Ovary (tissue), 3 donors: ENCODE results near the gene SLC11A1.

Experiments used
- EP300 ChIP-seq: sonication (generic); formaldehyde crosslinking; IDR thresholded peaks from one replicate; pipeline ENCODE4 v1.6.1; 2017; ENCODE audit warnings: antibody characterized with exemption
- POLR2A ChIP-seq: fragments of 450-650 bp; IDR thresholded peaks from one replicate; pipeline ENCODE4 v1.6.1; 2017; ENCODE audit warnings: antibody characterized with exemption, mild to moderate bottlenecking, moderate library complexity
- TF ChIP-seq, protein P1 (sequence below), 3 donors: fragments of 450-650 bp in 2 of 3; fragments of 200-600 bp in 1 of 3; IDR thresholded peaks; one replicate each; pipeline versions ENCODE4 v1.5.1 to v1.8.0; 2016 to 2022; ENCODE audit warnings: antibody characterized with exemption in 3 of 3, mild to moderate bottlenecking in 1 of 3
- donor health status: DM: no; HTN: no; CAD: no.

GRCh38 chr2:218398437-218399390, 16.6 kb downstream of the SLC11A1 start:
- TF ChIP-seq, protein P1, sequence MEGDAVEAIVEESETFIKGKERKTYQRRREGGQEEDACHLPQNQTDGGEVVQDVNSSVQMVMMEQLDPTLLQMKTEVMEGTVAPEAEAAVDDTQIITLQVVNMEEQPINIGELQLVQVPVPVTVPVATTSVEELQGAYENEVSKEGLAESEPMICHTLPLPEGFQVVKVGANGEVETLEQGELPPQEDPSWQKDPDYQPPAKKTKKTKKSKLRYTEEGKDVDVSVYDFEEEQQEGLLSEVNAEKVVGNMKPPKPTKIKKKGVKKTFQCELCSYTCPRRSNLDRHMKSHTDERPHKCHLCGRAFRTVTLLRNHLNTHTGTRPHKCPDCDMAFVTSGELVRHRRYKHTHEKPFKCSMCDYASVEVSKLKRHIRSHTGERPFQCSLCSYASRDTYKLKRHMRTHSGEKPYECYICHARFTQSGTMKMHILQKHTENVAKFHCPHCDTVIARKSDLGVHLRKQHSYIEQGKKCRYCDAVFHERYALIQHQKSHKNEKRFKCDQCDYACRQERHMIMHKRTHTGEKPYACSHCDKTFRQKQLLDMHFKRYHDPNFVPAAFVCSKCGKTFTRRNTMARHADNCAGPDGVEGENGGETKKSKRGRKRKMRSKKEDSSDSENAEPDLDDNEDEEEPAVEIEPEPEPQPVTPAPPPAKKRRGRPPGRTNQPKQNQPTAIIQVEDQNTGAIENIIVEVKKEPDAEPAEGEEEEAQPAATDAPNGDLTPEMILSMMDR (IDR thresholded peaks at IDR 0.05): peak in 1 of 3 donors; percentile 20
- peak; percentile 53 for TF ChIP-seq POLR2A
- TF ChIP-seq EP300: no peak
